ENCODE results near the gene POLR1B. TPM values are rescaled to one million over a fixed set of nuclear protein-coding genes. Genes with fewer than 3 reads are reported as not detected.

The POLR1B gene
- total RNA-seq, 4 donors from 2014 or later, result 13.0 to 18.1 (median 13.3) TPM

DNA sequence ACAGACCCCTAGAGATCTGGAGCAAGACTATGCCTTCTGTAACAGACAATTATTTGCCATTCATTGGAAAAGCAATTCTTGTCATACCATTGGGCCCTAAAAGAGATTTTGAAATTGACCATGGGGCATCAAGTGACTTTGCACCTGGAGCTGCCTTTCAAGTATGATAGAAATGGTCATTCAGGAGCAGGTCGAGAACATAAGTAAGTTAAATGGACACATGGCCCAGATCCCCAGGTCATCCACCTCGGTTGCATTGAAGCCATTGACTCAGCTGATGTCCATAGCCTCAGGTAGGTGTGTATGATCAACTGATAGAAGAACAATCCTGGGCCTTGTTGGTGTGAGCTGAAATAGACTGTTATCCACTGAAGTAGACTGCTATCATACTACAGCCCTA, 61.5 kb downstream of the POLR1B start:
- intact Hi-C loops (cut with DNase I; ENCODE audit: low total_unique reads), result no loop called here
- DNase-seq (no peak), ATAC-seq (no peak)
- Histone ChIP-seq H3K4me3 (no peak overlapping the region), H3K27me3 (no peaks in the 10 kb centered on the region), H3K36me3 (no peaks in the 10 kb centered on the region), H3K4me1 (peaks cover 0 to 3% of the 10 kb centered on the region in 2 donors), H3K9me3 (no peaks in the 10 kb centered on the region), H3K27ac (no peak overlapping the region)
- no peak for TF ChIP-seq POLR2A (IDR thresholded peaks at IDR 0.05)
- TF ChIP-seq, protein P1, sequence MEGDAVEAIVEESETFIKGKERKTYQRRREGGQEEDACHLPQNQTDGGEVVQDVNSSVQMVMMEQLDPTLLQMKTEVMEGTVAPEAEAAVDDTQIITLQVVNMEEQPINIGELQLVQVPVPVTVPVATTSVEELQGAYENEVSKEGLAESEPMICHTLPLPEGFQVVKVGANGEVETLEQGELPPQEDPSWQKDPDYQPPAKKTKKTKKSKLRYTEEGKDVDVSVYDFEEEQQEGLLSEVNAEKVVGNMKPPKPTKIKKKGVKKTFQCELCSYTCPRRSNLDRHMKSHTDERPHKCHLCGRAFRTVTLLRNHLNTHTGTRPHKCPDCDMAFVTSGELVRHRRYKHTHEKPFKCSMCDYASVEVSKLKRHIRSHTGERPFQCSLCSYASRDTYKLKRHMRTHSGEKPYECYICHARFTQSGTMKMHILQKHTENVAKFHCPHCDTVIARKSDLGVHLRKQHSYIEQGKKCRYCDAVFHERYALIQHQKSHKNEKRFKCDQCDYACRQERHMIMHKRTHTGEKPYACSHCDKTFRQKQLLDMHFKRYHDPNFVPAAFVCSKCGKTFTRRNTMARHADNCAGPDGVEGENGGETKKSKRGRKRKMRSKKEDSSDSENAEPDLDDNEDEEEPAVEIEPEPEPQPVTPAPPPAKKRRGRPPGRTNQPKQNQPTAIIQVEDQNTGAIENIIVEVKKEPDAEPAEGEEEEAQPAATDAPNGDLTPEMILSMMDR (IDR thresholded peaks at IDR 0.05 in 4 of 5, conservative IDR thresholded peaks at IDR 0.05 in 1 of 5), result no peak
- in situ Hi-C loops (cut with MboI; ENCODE audit: low sequenced_read_pairs in 4 of 4), result loop anchor here in 2 of 4 donors (5.0 to 25.0 kb wide), 4 partner anchors 84 to 334 kb away; no protein-coding TSS in a partner anchor

DNA sequence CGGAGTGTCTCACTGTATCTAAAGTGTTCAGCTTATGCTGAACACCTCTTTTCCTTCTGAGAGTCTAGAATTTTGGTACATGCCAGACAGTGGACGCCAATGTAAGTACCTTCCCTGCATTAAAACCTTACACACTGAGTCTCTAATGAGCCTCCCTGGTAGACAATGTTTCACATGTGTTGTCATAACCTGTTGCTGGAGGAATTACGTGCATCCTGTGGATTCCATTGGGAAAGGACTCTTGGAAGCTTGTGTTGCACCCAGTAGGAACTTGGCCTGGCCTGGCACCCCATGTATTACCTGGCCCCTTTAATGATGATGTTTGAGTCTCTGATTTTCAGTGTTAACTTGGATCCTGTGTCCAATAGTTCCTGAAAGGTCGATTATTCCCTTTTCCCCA, 62.7 kb downstream of the POLR1B start:
- ATAC-seq (no peak), DNase-seq (no peak)
- in situ Hi-C loops (cut with MboI; ENCODE audit: low sequenced_read_pairs in 4 of 4), result loop anchor here in 2 of 4 donors (5.0 to 25.0 kb wide), 4 partner anchors 82 to 332 kb away; no protein-coding TSS in a partner anchor
- Histone ChIP-seq H3K9me3 (no peaks in the 10 kb centered on the region), H3K27me3 (no peaks in the 10 kb centered on the region), H3K36me3 (no peaks in the 10 kb centered on the region), H3K4me1 (no peaks in the 10 kb centered on the region), H3K27ac (no peak overlapping the region), H3K4me3 (no peak overlapping the region)
- TF ChIP-seq, protein P1 (IDR thresholded peaks at IDR 0.05 in 4 of 5, conservative IDR thresholded peaks at IDR 0.05 in 1 of 5), result no peak
- no peak for TF ChIP-seq POLR2A (IDR thresholded peaks at IDR 0.05)
- intact Hi-C loops (cut with DNase I; ENCODE audit: low total_unique reads), result no loop called here

DNA sequence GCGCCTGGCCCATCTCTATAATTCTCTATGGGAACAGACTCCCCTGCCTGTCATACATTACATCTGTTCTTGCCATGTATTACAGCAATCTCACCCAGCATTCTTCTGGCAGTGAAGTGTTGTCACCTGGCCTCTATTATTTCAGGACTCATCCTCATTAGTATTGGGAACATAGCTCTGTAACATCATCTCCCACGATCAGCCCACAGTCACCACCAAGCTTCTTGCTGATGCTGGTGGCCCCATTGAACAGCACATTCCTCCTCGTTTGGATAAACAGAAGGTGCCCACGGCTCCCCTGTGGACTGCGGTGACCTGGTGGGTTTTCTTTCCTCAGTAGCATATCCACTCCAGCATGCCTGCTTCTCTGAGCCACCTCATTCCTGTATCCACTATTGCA, 63.7 kb downstream of the POLR1B start:
- no peaks in the 10 kb centered on the region for H3K9me3 ChIP-seq
- no peak for ATAC-seq
- H3K4me3 ChIP-seq, result no peak overlapping the region
- H3K27me3 ChIP-seq, result no peaks in the 10 kb centered on the region
- H3K27ac ChIP-seq, result no peak overlapping the region
- DNase-seq, result no peak
- no peaks in the 10 kb centered on the region for H3K36me3 ChIP-seq
- no peak for TF ChIP-seq POLR2A (IDR thresholded peaks at IDR 0.05)
- TF ChIP-seq, protein P1 (IDR thresholded peaks at IDR 0.05 in 4 of 5, conservative IDR thresholded peaks at IDR 0.05 in 1 of 5), result no peak
- intact Hi-C loops (cut with DNase I; ENCODE audit: low total_unique reads) (no loop called here), in situ Hi-C loops (cut with MboI; ENCODE audit: low sequenced_read_pairs in 4 of 4) (loop anchor here in 1 of 4 donors (25.0 kb wide), 1 partner anchor 331 kb away; no protein-coding TSS in a partner anchor)
- H3K4me1 ChIP-seq, result no peaks in the 10 kb centered on the region

DNA sequence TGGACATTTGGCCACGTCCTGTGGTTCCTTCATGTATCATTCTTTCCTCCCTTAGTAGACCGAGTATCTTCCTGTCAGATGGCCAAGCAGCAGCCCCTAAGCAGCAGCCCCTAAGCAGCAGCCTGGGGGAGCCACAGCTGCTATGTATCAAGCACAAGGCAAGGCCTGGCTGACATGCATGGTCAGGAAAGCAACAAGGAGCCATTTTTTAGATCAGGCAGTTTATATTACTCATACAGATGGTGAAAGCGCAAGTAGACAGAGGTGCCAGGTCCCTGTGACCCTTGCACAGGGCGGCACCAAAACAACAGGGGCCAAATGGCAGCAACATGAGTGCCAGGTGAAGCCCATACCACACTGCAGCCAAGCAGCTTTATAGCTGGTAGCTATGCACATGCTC, 64.3 kb downstream of the POLR1B start:
- Histone ChIP-seq H3K27me3 (no peaks in the 10 kb centered on the region), H3K27ac (no peak overlapping the region), H3K4me1 (no peaks in the 10 kb centered on the region), H3K9me3 (no peaks in the 10 kb centered on the region), H3K4me3 (no peak overlapping the region), H3K36me3 (no peaks in the 10 kb centered on the region)
- no peak for DNase-seq
- TF ChIP-seq, protein P1 (IDR thresholded peaks at IDR 0.05 in 4 of 5, conservative IDR thresholded peaks at IDR 0.05 in 1 of 5), result no peak
- no peak for TF ChIP-seq POLR2A (IDR thresholded peaks at IDR 0.05)
- intact Hi-C loops (cut with DNase I; ENCODE audit: low total_unique reads), result no loop called here
- no peak for ATAC-seq
- in situ Hi-C loops (cut with MboI; ENCODE audit: low sequenced_read_pairs in 4 of 4), result loop anchor here in 1 of 4 donors (25.0 kb wide), 1 partner anchor 331 kb away; no protein-coding TSS in a partner anchor

Measured in gastrocnemius medialis (tissue), 4 donors.